PC-3 (cell line): ENCODE data around the gene OR4E2. TPM values are rescaled to one million over a fixed set of nuclear protein-coding genes. Genes with fewer than 3 reads are reported as not detected.
A peak's percentile ranks its signal among the peaks of the same experiment; 100 is the strongest.

Source experiments
- ATAC-seq: fragments of 200-7000 bp; cut with Tn5 transposase; 2 replicates; pipeline ENCODE4 v1.9.1; 2020; ENCODE audit warnings: mild to moderate bottlenecking, moderate library complexity
- BruUV-seq: library from RNA; stranded (reverse); fragments of 400-500 nt; replicated peaks from 2 replicates; lab custom pipeline; 2021; lab: Mats Ljungman, UMichigan
- CTCF ChIA-PET: fragments of 300-600 bp; sonication (Branson Sonifier 250); formaldehyde crosslinking; loops from one replicate; lab custom pipeline; 2022; ENCODE audit warnings: antibody characterized with exemption; lab: Charles Lee
- POLR2A ChIA-PET: fragments of 300-600 bp; sonication (Branson Sonifier 250); formaldehyde crosslinking; loops from one replicate; lab custom pipeline; 2022; ENCODE audit warnings: antibody characterized with exemption; ENCODE audit not compliant: unreplicated experiment; lab: Charles Lee
- DNase-seq: peaks from one replicate; pipeline ENCODE4 v3.0.0-alpha.2; 2015
- H2AFZ ChIP-seq: fragments of 300-600 bp; sonication (generic); 2 replicates; pipeline ENCODE4 v1.6.0; 2016; ENCODE audit warnings: antibody characterized with exemption, low read length
- H3F3A ChIP-seq: fragments of 300-600 bp; sonication (generic); one replicate; pipeline ENCODE4 v1.6.0; 2017; ENCODE audit warnings: antibody characterized with exemption, low read length, control low read depth, mild to moderate bottlenecking; ENCODE audit not compliant: unreplicated experiment
- H3K27ac ChIP-seq: fragments of 300-600 bp; sonication (generic); 2 replicates; pipeline ENCODE4 v1.5.1; 2016; ENCODE audit warnings: mild to moderate bottlenecking, low read length
- H3K27me3 ChIP-seq: fragments of 300-600 bp; sonication (generic); 2 replicates; pipeline ENCODE4 v1.6.1; 2016; ENCODE audit warnings: low read length, mixed read lengths
- H3K36me3 ChIP-seq: fragments of 300-600 bp; sonication (generic); 2 replicates; pipeline ENCODE4 v1.6.1; 2016; ENCODE audit warnings: low read depth, mixed run types, low read length, mixed read lengths
- H3K4me1 ChIP-seq: fragments of 300-600 bp; sonication (generic); 2 replicates; pipeline ENCODE4 v1.5.1; 2016; ENCODE audit warnings: low read length; ENCODE audit not compliant: insufficient read depth
- H3K4me2 ChIP-seq: fragments of 300-600 bp; sonication (generic); 2 replicates; pipeline ENCODE4 v1.6.0; 2016; ENCODE audit warnings: low read length
- H3K4me3 ChIP-seq: fragments of 300-600 bp; sonication (generic); 2 replicates; pipeline ENCODE4 v1.5.1; 2016; ENCODE audit warnings: mild to moderate bottlenecking, low read length, mixed read lengths
- H3K79me2 ChIP-seq: fragments of 300-600 bp; sonication (generic); 2 replicates; pipeline ENCODE4 v1.6.1; 2017; ENCODE audit warnings: low read length, mixed read lengths
- H3K9ac ChIP-seq: fragments of 300-600 bp; sonication (generic); 2 replicates; pipeline ENCODE4 v1.6.0; 2016; ENCODE audit warnings: mild to moderate bottlenecking, low read length
- H3K9me2 ChIP-seq: fragments of 300-600 bp; sonication (generic); replicated peaks from 2 replicates; pipeline ENCODE4 v1.6.1; 2016; ENCODE audit warnings: mixed run types, low read length, mixed read lengths
- H3K9me3 ChIP-seq: fragments of 300-600 bp; sonication (generic); 2 replicates; pipeline ENCODE4 v1.6.1; 2016; ENCODE audit warnings: low read length, mixed read lengths
- H4K20me1 ChIP-seq: fragments of 300-600 bp; sonication (generic); 2 replicates; pipeline ENCODE4 v1.6.1; 2016; ENCODE audit warnings: low read length, mixed read lengths
- CTCF ChIP-seq: fragments of 300-600 bp; sonication (generic); conservative IDR thresholded peaks from 2 replicates; pipeline ENCODE4 v1.5.1; 2017; ENCODE audit warnings: antibody characterized with exemption, low read depth, mild to moderate bottlenecking, low read length
- EZH2 ChIP-seq: fragments of 300-600 bp; sonication (generic); IDR thresholded peaks from one replicate; pipeline ENCODE4 v1.6.1; 2017; ENCODE audit warnings: antibody characterized with exemption, mild to moderate bottlenecking, low read length; ENCODE audit not compliant: unreplicated experiment
- EZH2phosphoT487 ChIP-seq: fragments of 300-600 bp; sonication (generic); IDR thresholded peaks from 2 replicates; pipeline ENCODE4 v1.6.1; 2018; ENCODE audit warnings: mild to moderate bottlenecking, antibody characterized with exemption, low read length, borderline replicate concordance
- intact Hi-C: fragments of 100-400 bp; cut with micrococcal nuclease; formaldehyde crosslinking; loops from 2 replicates; pipeline ENCODE4 v1.9.0; 2023
- total RNA-seq: library from RNA; depleted of rRNA; stranded (reverse); fragments of >200 nt; gene quantifications from 2 replicates; pipeline ENCODE4 v1.2.3, GENCODE V29; 2014

OR4E2 gene
- total RNA-seq, 1 experiment from 2014 or later = not detected

- no peaks in the 10 kb centered on the region for H3F3A ChIP-seq
- H3K9me3 ChIP-seq = no peaks in the 10 kb centered on the region
- intact Hi-C loops = no loop called here
- no peaks in the 10 kb centered on the region for H4K20me1 ChIP-seq
- no TSS peak for BruUV-seq
- ATAC-seq = no peak
- H2AFZ ChIP-seq = no peak overlapping the region
- H3K27me3 ChIP-seq = peaks cover 42% of the 10 kb centered on the region
- no peak overlapping the region for H3K9ac ChIP-seq
- no peaks in the 10 kb centered on the region for H3K79me2 ChIP-seq
- no peak for DNase-seq
- no peak overlapping the region for H3K27ac ChIP-seq
- H3K4me2 ChIP-seq = no peak overlapping the region
- H3K9me2 ChIP-seq = no peaks in the 10 kb centered on the region
- H3K4me3 ChIP-seq = no peak overlapping the region
- H3K36me3 ChIP-seq = no peaks in the 10 kb centered on the region
- TF ChIP-seq CTCF = no peak
- TF ChIP-seq EZH2 = no peak
- TF ChIP-seq EZH2phosphoT487 = no peak
- ChIA-PET POLR2A (no interaction called here), CTCF (no interaction called here)
- H3K4me1 ChIP-seq = peaks cover 11% of the 10 kb centered on the region; the same call in 1 of the 2 replicates
Observed at GRCh38 chr14:21675566-21675965, 21.9 kb downstream of the OR4E2 start.

GRCh38 chr14:21680072-21680471, 26.4 kb downstream of the OR4E2 start:
- peaks cover 16% of the 10 kb centered on the region; the same call in 1 of the 2 replicates for H3K27me3 ChIP-seq
- H4K20me1 ChIP-seq = no peaks in the 10 kb centered on the region
- no peaks in the 10 kb centered on the region for H3K79me2 ChIP-seq
- TF ChIP-seq EZH2 (no peak), EZH2phosphoT487 (no peak), CTCF (no peak)
- H3K4me1 ChIP-seq = peaks cover 11% of the 10 kb centered on the region; the same call in 1 of the 2 replicates
- H3K9ac ChIP-seq = no peak overlapping the region
- intact Hi-C loops = no loop called here
- no peak overlapping the region for H3K27ac ChIP-seq
- H3K36me3 ChIP-seq = no peaks in the 10 kb centered on the region
- H3K4me3 ChIP-seq = no peak overlapping the region
- no TSS peak for BruUV-seq
- CTCF ChIA-PET = no interaction called here
- POLR2A ChIA-PET = no interaction called here
- no peak overlapping the region for H2AFZ ChIP-seq
- H3F3A ChIP-seq = no peaks in the 10 kb centered on the region
- H3K4me2 ChIP-seq = peak overlapping the region; percentile 48
- H3K9me3 ChIP-seq = no peaks in the 10 kb centered on the region
- 0 out of 2 replicates have a peak, but pooled peaks have one; percentile 18 for ATAC-seq
- H3K9me2 ChIP-seq = no peaks in the 10 kb centered on the region
- peak; percentile 68 for DNase-seq

GRCh38 chr14:21686468-21686867, 32.8 kb downstream of the OR4E2 start:
- no peak for TF ChIP-seq CTCF
- TF ChIP-seq EZH2 = no peak
- no peak for TF ChIP-seq EZH2phosphoT487
- intact Hi-C loops = no loop called here
- Histone ChIP-seq H3K36me3 (no peaks in the 10 kb centered on the region), H3K9me2 (no peaks in the 10 kb centered on the region), H3K27me3 (peaks cover 28% of the 10 kb centered on the region), H2AFZ (no peak overlapping the region), H4K20me1 (no peaks in the 10 kb centered on the region), H3F3A (no peaks in the 10 kb centered on the region), H3K4me3 (no peak overlapping the region), H3K4me2 (no peak overlapping the region), H3K9ac (no peak overlapping the region), H3K9me3 (no peaks in the 10 kb centered on the region), H3K27ac (no peak overlapping the region), H3K4me1 (no peaks in the 10 kb centered on the region), H3K79me2 (no peaks in the 10 kb centered on the region)
- no TSS peak for BruUV-seq
- POLR2A ChIA-PET = no interaction called here
- CTCF ChIA-PET = no interaction called here
- no peak for ATAC-seq
- DNase-seq = no peak
